AG04449 (cell line): ENCODE data around the gene TMEM163.

ENCODE experiments used
- CTCF ChIA-PET: fragments of 350-600 bp; formaldehyde crosslinking; extraction: SDS; loops from one replicate; lab custom pipeline; 2021; ENCODE audit warnings: antibody characterized with exemption; lab: Yijun Ruan, JAX
- POLR2A ChIA-PET: fragments of 400-600, 350-600 bp; formaldehyde crosslinking; extraction: SDS; loops from one replicate; lab custom pipeline; 2020; ENCODE audit warnings: antibody characterized with exemption, inconsistent platforms; lab: Yijun Ruan, JAX
- DNase-seq: peaks from one replicate; pipeline ENCODE4 v3.0.0-alpha.2; 2010; ENCODE audit warnings: low read depth, low spot score
- H3K4me3 ChIP-seq: 2 replicates; pipeline ENCODE4 v1.5.1; 2011; ENCODE audit warnings: low read depth, mild to moderate bottlenecking, control low read depth, low read length
- TF ChIP-seq, protein P1 (sequence below): IDR thresholded peaks from one replicate; pipeline ENCODE4 v1.5.1; 2011; ENCODE audit warnings: mild to moderate bottlenecking, moderate library complexity, low read length, control low read depth, inconsistent platforms; ENCODE audit not compliant: insufficient read depth; ENCODE audit errors: missing control alignments

Gene TMEM163

DNA sequence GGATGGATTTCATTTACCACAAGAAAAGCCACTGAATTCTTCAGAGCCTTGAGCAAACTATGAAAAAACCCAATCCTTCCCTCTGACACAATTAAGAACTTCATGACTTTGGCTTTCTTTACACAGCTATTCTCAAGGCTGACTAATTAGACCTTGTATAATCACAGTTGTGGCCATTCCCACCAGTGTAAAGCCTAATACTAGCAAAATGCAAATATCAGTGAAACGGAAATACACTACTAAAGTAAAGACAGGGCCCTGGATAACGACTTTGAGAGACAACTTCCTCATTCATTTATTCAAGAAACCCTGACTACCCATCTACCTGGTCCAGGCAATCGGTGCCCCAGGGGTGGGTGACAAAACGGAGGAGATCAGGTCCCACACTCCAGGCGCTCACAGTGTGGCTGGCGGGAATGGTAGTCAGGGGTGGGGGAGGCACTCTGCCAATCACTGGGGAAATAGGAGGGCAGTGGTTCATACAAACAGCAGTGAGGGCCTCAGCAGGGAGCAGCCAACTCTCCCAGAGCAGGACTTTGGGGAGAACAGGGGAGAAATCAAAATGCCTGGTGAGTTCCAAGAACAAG, 28.1 kb downstream of the TMEM163 start:
- H3K4me3 ChIP-seq = no peak overlapping the region
- no peak for DNase-seq
- CTCF ChIA-PET = no interaction called here
- TF ChIP-seq, protein P1, sequence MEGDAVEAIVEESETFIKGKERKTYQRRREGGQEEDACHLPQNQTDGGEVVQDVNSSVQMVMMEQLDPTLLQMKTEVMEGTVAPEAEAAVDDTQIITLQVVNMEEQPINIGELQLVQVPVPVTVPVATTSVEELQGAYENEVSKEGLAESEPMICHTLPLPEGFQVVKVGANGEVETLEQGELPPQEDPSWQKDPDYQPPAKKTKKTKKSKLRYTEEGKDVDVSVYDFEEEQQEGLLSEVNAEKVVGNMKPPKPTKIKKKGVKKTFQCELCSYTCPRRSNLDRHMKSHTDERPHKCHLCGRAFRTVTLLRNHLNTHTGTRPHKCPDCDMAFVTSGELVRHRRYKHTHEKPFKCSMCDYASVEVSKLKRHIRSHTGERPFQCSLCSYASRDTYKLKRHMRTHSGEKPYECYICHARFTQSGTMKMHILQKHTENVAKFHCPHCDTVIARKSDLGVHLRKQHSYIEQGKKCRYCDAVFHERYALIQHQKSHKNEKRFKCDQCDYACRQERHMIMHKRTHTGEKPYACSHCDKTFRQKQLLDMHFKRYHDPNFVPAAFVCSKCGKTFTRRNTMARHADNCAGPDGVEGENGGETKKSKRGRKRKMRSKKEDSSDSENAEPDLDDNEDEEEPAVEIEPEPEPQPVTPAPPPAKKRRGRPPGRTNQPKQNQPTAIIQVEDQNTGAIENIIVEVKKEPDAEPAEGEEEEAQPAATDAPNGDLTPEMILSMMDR = no peak
- POLR2A ChIA-PET = no interaction called here

DNA sequence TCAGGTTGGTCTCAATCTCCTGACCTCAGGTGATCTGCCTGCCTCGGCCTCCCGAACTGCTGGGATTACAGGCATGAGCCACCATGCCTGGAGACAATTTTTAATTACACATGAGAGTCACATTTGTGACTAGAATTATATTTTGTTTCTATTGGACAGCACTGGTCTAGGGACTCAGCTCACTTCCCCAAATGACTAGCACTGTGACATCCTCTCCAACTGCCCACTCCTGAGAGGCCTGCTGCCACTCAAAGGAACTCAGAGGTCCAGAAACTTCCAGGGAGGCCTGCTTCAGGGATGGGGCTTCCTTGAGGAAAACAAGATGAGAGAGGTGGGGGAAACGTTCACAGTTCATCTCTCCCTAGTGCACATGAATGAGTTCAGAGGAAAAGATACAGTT, 29.5 kb downstream of the TMEM163 start:
- TF ChIP-seq, protein P1 = no peak
- H3K4me3 ChIP-seq = no peak overlapping the region
- DNase-seq = no peak
- ChIA-PET POLR2A (no interaction called here), CTCF (no interaction called here)

DNA sequence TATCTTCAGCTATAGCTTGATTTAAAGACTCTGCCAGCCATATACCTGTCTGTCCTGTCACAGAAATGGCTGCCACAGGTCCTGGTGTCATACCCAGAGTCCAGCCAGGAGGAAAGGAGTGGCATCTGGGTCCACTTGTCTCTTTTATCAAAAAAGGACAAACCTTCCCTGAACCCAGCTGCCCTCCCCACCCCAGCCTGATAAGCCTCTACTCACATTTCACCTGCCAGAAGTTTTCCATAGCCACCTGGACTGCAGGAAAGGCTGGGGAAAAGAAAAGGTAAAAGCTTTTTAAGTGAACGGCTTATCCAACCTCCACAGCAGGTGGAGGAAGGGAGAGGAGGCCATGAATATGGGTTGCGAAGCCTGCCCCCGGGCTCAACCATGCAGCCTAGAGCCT, 32.8 kb downstream of the TMEM163 start:
- ChIA-PET POLR2A (no interaction called here), CTCF (no interaction called here)
- DNase-seq = no peak
- TF ChIP-seq, protein P1 = no peak
- no peak overlapping the region for H3K4me3 ChIP-seq

DNA sequence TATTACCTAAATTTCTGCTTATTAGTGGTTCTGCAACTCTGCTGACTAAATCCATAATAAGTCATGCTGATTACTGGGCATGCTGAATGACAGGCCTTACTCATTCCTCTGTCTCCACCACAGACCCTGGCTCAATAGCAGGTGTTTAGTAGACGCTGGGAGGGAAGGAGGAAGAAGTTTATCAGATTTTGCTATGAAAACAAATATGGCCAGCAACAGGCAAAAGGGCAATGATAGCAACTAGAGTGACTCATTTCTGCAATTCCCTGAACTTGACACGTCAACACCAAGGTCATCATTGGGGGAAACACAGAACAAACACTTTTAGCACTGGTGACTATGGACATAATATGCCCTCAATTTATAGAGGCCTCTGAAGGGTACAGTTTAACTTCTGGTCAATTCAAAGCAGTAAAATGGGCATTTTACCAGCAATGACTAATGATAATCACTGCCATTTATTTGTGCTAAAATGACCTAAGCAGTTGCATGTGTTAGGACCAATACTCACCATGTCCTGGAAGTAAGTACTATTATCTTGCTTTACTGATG, 35.2 kb downstream of the TMEM163 start:
- DNase-seq = no peak
- POLR2A ChIA-PET = no interaction called here
- no peak overlapping the region for H3K4me3 ChIP-seq
- CTCF ChIA-PET = no interaction called here
- TF ChIP-seq, protein P1 = no peak

DNA sequence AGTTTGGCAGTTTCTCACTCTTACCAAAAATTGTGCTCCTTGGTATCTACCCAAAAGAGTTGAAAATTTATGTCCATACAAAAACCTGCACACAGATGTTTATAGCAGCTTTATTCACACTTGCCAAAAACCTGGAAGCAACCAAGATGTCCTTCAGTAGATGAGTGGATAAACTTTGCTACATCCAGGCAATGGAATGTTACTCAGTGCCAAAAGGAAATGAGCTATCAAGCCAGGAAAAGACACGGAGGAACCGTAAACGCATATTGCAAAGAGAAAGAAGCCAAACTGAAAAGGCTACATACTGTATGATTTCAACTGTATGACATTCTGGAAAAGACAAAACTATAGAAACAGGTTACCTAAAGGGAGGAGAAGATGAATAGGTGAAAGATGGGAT, 36.1 kb downstream of the TMEM163 start:
- ChIA-PET POLR2A (no interaction called here), CTCF (no interaction called here)
- H3K4me3 ChIP-seq = no peak overlapping the region
- DNase-seq = no peak
- TF ChIP-seq, protein P1 = no peak

DNA sequence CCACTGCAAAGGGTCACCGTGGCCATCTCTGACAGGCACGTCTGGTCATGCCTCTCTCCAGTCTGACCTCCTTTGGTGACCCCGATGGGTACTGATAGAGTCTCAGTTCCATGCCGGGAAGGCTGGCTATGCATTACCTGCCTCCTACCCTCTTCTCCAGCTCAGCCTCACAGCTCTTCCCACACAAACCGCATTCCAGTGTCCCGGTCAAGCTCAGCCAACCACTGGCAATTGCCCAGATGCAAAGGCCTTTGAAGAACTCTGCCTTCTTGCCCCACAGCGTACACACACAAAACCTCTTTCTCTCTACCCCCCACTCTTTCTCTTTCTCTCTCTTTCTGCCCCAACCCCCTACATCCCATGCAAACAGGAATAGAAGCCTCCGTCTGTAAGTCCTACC, 37.6 kb downstream of the TMEM163 start:
- no peak overlapping the region for H3K4me3 ChIP-seq
- ChIA-PET CTCF (no interaction called here), POLR2A (no interaction called here)
- no peak for DNase-seq
- TF ChIP-seq, protein P1 = no peak
